NCI-H146 treated with DMSO at 0.1 percent for 48 hours (cell line): Measurements from ENCODE around the gene DCTPP1.
A peak's percentile ranks its signal among the peaks of the same experiment; 100 is the strongest.
"Not testable (repeated sequence)": the region's sequence is repeated elsewhere in the genome, so short reads cannot be mapped to it uniquely, and the experiment has no call there.

Experiments
- DNase-seq: peaks from one replicate; lab custom pipeline; 2025; ENCODE audit not compliant: unreplicated experiment; lab: John Stamatoyannopoulos, UW

The DCTPP1 gene

GRCh38 chr16:30414159-30414558 lies 15.7 kb downstream of the DCTPP1 start:
- DNase-seq: no peak

- DNase-seq: no peak
These were observed 16.6 kb downstream of the DCTPP1 start for GRCh38 chr16:30413112-30413806.

- DNase-seq: peak; percentile 83
These were observed 20.4 kb downstream of the DCTPP1 start for GRCh38 chr16:30409125-30410060.

- no peak for DNase-seq
These were observed 21.9 kb downstream of the DCTPP1 start for GRCh38 chr16:30407804-30408534.

GRCh38 chr16:30407102-30407803 lies 22.6 kb downstream of the DCTPP1 start, which contains the start of gene ZNF771:
Gene ZNF771 (plus strand): TSS chr16:30407606. CDS start chr16:30408054, 448 bp downstream.
- DNase-seq: peak; percentile 81

GRCh38 chr16:30406795-30407101 lies 23.1 kb downstream of the DCTPP1 start:
- no peak for DNase-seq

GRCh38 chr16:30401768-30402425 lies 27.9 kb downstream of the DCTPP1 start:
- no peak for DNase-seq

- no peak for DNase-seq
These were observed 30.2 kb downstream of the DCTPP1 start for GRCh38 chr16:30399435-30400186.

GRCh38 chr16:30398661-30399434 lies 31.0 kb downstream of the DCTPP1 start:
- DNase-seq: no peak

- DNase-seq: no peak
These were observed 31.8 kb downstream of the DCTPP1 start for GRCh38 chr16:30397776-30398660.

- no peak for DNase-seq
These were observed 32.8 kb downstream of the DCTPP1 start for GRCh38 chr16:30397056-30397455.

GRCh38 chr16:30396627-30397026 lies 33.2 kb downstream of the DCTPP1 start:
- not testable (repeated sequence) for DNase-seq

- peak; percentile 70 for DNase-seq
These were observed 33.7 kb downstream of the DCTPP1 start for GRCh38 chr16:30395992-30396585.

GRCh38 chr16:30395155-30395991 lies 34.5 kb downstream of the DCTPP1 start, which contains the start of gene ZNF48:
Gene ZNF48 (plus strand): TSS chr16:30395420. CDS start chr16:30395795, 375 bp downstream.
- DNase-seq: peak; percentile 88

- peak; percentile 53 for DNase-seq
These were observed 35.2 kb downstream of the DCTPP1 start for GRCh38 chr16:30394592-30395154.

GRCh38 chr16:30383521-30383920 lies 46.3 kb downstream of the DCTPP1 start:
- DNase-seq: no peak
